Fibroblast of pulmonary artery (primary cell): ENCODE data around the gene BDNF.

ENCODE experiments used
- DNase-seq: peaks from one replicate; pipeline ENCODE4 v3.0.0-alpha.2; 2010; ENCODE audit warnings: low read depth
- H3K4me3 ChIP-seq: replicated peaks from 2 replicates; pipeline ENCODE4 v1.5.1; 2011; ENCODE audit warnings: low read depth, mild to moderate bottlenecking, control low read depth, low read length, moderate library complexity
- TF ChIP-seq, protein P1 (sequence below): IDR thresholded peaks from 2 replicates; pipeline ENCODE4 v1.5.1; 2011; ENCODE audit warnings: mild to moderate bottlenecking, control low read depth, low read length, inconsistent platforms; ENCODE audit errors: missing control alignments

BDNF gene

DNA sequence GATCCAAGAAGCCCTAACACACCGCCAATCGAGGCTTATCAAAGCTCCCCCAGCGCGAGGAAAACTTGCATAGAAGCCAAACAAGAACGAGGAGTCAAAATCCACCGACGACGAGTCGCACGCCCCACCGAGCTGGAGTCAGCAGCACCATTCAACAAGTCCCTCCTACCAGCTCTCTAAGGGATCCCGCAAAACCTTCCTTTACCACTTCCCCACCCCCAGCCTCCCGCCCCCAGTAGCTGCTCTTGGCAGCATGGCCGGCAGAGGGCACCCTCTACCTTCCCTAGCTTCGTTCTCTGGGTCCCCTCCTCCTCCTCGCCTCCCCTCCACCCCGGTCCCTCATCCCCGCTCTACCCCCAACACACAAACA is 1.4 kb downstream of the BDNF start:
- peak overlapping the region; percentile 81 for H3K4me3 ChIP-seq

DNA sequence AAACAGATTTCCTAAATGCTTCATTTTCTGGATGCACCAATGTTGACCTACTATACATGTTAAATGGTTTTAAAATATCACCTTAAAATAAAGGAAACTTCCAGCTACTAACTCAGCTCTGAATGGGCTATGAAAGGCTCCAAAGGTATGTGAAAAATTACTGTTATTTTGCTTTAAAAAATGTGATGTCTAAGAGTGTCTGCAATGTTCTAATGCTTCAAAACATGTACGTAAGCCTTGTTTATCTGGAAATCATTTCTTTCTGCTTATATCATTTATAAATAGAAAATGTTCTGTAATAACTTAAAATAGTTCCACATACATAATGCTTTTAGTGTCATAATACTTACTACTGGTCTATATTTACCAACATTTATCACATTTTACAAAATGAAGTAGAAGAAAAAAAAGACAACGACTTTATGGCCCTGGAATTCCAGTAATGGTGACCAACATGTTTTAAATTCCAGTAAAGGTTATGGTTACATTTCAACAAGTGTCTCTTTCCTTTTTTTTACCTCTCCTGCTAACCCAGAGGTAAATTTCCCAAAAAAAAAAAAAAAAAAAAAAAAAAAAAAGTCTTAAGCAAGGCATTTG is 2.5 kb downstream of the BDNF start:
- peak; percentile 49 for DNase-seq
- TF ChIP-seq, protein P1, sequence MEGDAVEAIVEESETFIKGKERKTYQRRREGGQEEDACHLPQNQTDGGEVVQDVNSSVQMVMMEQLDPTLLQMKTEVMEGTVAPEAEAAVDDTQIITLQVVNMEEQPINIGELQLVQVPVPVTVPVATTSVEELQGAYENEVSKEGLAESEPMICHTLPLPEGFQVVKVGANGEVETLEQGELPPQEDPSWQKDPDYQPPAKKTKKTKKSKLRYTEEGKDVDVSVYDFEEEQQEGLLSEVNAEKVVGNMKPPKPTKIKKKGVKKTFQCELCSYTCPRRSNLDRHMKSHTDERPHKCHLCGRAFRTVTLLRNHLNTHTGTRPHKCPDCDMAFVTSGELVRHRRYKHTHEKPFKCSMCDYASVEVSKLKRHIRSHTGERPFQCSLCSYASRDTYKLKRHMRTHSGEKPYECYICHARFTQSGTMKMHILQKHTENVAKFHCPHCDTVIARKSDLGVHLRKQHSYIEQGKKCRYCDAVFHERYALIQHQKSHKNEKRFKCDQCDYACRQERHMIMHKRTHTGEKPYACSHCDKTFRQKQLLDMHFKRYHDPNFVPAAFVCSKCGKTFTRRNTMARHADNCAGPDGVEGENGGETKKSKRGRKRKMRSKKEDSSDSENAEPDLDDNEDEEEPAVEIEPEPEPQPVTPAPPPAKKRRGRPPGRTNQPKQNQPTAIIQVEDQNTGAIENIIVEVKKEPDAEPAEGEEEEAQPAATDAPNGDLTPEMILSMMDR = no peak
- peak overlapping the region; percentile 81 for H3K4me3 ChIP-seq

More for the DNA sequence above, 1.4 kb downstream of the BDNF start:
- DNase-seq = peak; percentile 93
- TF ChIP-seq, protein P1 = peak; percentile 73

DNA sequence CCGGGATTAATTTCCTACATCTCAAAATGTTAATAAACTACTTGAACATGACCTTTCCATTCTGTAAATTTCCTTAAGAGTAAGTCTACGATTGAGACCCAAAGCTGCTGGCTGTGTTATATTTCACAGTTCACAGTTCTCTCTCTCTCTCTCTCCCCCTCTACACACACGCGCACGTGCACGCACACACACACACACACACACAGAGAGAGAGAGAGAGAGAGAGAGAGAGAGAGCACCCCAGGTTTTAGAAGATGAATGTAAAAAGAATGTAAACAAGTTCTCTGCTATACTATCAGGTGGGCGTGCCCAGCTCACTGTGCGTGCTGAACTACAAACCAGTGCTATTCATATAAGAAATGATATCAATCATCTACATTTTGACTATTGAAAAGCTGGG is 3.3 kb downstream of the BDNF start:
- DNase-seq = no peak
- peak overlapping the region; percentile 2 for H3K4me3 ChIP-seq
- TF ChIP-seq, protein P1 = no peak

DNA sequence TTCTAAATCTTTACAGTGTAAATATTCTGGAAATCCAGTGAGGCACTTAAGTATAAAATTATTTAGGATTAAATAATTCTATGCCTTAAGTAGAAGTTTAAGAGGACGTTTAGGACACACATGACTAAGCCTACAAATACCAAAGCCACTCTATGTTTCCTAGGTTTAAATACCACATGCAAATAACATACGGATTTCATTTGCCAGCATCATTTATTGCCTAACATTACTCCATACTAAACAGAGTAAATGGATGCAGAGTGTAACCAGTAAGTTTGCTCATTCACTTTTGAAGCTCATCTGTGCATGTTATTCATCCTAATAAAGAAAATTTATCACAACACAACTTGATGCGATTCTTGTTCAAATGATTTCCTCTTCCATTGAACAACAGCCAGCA is 4.1 kb downstream of the BDNF start:
- peak; percentile 16 for DNase-seq
- TF ChIP-seq, protein P1 = no peak
- H3K4me3 ChIP-seq = no peak overlapping the region

DNA sequence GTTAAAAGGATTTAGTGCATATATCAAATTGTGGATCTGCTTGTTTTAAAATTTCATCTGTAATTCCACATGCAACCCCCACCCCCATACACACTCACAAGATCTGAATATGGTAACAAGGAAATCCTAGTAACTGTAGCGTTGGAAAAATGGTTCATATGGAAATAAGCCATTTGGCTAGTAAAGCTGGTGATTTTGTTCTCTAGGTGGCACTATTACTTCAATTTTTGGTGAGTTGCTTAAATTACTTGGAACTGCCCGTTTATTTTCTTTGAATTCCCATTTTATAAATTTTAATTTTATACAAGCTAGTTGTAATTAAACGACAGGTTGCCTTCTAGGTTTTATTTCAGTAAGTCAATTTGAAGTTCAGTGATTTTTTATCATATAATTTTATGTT is 5.3 kb downstream of the BDNF start:
- peak; percentile 68 for DNase-seq
- TF ChIP-seq, protein P1 = peak; percentile 49
- no peak overlapping the region for H3K4me3 ChIP-seq

DNA sequence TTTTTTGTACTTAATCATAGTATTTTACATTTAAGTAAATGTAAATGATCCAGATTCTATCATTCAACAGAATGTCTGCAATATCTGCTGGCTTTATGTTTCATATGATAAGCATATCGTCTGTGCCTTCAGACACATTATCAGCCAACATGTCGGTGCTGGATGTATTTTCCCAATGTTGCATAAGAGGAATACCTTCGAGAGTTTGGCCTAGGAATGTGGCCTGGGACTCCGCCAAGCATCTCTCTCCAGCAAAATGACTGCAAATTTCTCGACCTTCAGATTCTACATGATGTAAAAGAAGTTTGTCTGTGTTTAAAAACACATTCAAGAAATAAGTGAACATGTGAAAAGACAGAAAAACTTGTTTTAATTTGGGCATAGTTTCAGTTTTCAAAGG is 6.9 kb downstream of the BDNF start:
- H3K4me3 ChIP-seq = no peak overlapping the region
- DNase-seq = peak; percentile 60
- TF ChIP-seq, protein P1 = no peak

DNA sequence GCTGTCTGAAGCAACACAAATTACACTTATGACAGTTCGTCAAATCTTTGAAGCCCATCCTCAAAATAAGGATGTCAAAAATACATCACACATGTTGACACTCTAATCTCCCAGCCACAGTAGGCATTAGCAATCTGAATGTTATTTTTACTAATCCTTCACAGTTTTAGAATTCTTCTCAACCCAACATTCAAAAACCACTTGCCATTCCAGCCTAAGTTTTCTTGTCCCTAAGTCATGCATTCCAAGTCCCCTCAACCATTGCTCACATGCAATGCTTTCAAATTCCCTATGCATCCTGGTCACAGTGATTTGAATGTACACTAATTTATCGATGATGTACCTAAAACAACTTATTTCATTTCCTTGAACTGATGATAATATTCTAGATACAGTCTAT is 7.5 kb downstream of the BDNF start:
- TF ChIP-seq, protein P1 = no peak
- no peak overlapping the region for H3K4me3 ChIP-seq
- no peak for DNase-seq
